ENCODE measurements around the gene MIEF1.

MIEF1 gene

DNA sequence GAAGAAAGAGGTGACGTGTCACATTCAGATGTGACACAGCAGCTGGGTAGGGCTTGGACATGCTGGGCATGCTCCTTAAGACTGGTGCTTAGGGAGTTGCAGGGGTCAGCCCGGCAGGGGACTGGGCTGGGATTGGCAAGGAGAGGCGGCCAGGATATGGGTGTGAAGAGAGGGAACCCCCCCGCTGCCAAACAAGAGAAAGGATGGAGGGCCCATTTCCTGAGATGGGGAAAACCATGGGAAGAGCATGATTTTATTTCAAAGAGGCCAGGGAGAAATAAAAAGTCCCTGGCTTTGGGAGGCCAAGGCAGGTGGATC, 23.5 kb downstream of the MIEF1 start:
- Histone ChIP-seq H3K36me3 (ENCODE audit: insufficient read depth, low read length) (peaks cover 71% of the 10 kb centered on the region), H2AFZ (ENCODE audit: low read length) (no peak overlapping the region), H3K27ac (ENCODE audit: low read depth, low read length, poor library complexity, severe bottlenecking) (peak overlapping the region; percentile 98), H3K9me2 (ENCODE audit: low read depth, low read length) (no peaks in the 10 kb centered on the region), H3K4me1 (ENCODE audit: insufficient read depth, low read length, severe bottlenecking) (peaks cover 71% of the 10 kb centered on the region), H3K4me3 (ENCODE audit: low read depth, low read length, poor library complexity, severe bottlenecking) (no peak overlapping the region), H3F3A (ENCODE audit: insufficient read depth, low read length) (peaks cover 28% of the 10 kb centered on the region), H4K20me1 (ENCODE audit: insufficient read depth, low read length) (no peaks in the 10 kb centered on the region), H3K27me3 (ENCODE audit: insufficient read depth, low read length) (no peaks in the 10 kb centered on the region), H3K4me2 (ENCODE audit: low read length) (0 out of 2 replicates have a peak overlapping the region, but pooled peaks have one; percentile 18), H3K79me2 (ENCODE audit: insufficient read depth, low read length) (peaks cover 12% of the 10 kb centered on the region), H3K9me3 (ENCODE audit: low read length) (no peaks in the 10 kb centered on the region), H3K9ac (ENCODE audit: low read length) (no peak overlapping the region)
- TF ChIP-seq EZH2 (IDR thresholded peaks at IDR 0.05; ENCODE audit: borderline replicate concordance, low read length) = no peak
- TF ChIP-seq, protein P1, sequence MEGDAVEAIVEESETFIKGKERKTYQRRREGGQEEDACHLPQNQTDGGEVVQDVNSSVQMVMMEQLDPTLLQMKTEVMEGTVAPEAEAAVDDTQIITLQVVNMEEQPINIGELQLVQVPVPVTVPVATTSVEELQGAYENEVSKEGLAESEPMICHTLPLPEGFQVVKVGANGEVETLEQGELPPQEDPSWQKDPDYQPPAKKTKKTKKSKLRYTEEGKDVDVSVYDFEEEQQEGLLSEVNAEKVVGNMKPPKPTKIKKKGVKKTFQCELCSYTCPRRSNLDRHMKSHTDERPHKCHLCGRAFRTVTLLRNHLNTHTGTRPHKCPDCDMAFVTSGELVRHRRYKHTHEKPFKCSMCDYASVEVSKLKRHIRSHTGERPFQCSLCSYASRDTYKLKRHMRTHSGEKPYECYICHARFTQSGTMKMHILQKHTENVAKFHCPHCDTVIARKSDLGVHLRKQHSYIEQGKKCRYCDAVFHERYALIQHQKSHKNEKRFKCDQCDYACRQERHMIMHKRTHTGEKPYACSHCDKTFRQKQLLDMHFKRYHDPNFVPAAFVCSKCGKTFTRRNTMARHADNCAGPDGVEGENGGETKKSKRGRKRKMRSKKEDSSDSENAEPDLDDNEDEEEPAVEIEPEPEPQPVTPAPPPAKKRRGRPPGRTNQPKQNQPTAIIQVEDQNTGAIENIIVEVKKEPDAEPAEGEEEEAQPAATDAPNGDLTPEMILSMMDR (IDR thresholded peaks at IDR 0.05; ENCODE audit: low read length) = no peak

- H3K27ac ChIP-seq (ENCODE audit: low read depth, low read length, poor library complexity, severe bottlenecking) = peak overlapping the region; percentile 98
- H3K4me3 ChIP-seq (ENCODE audit: low read depth, low read length, poor library complexity, severe bottlenecking) = no peak overlapping the region
- peaks cover 28% of the 10 kb centered on the region for H3F3A ChIP-seq (ENCODE audit: insufficient read depth, low read length)
- H3K9me2 ChIP-seq (ENCODE audit: low read depth, low read length) = no peaks in the 10 kb centered on the region
- peaks cover 67% of the 10 kb centered on the region for H3K36me3 ChIP-seq (ENCODE audit: insufficient read depth, low read length)
- H3K9ac ChIP-seq (ENCODE audit: low read length) = no peak overlapping the region
- H4K20me1 ChIP-seq (ENCODE audit: insufficient read depth, low read length) = no peaks in the 10 kb centered on the region
- TF ChIP-seq EZH2 (IDR thresholded peaks at IDR 0.05; ENCODE audit: borderline replicate concordance, low read length) = no peak
- TF ChIP-seq, protein P1 (IDR thresholded peaks at IDR 0.05; ENCODE audit: low read length) = no peak
- no peak overlapping the region for H2AFZ ChIP-seq (ENCODE audit: low read length)
- H3K27me3 ChIP-seq (ENCODE audit: insufficient read depth, low read length) = no peaks in the 10 kb centered on the region
- H3K4me2 ChIP-seq (ENCODE audit: low read length) = no peak overlapping the region; the same call in 1 of the 2 replicates
- H3K9me3 ChIP-seq (ENCODE audit: low read length) = no peaks in the 10 kb centered on the region
- H3K79me2 ChIP-seq (ENCODE audit: insufficient read depth, low read length) = peaks cover 9% of the 10 kb centered on the region
- H3K4me1 ChIP-seq (ENCODE audit: insufficient read depth, low read length, severe bottlenecking) = peaks cover 77% of the 10 kb centered on the region
Observed at GRCh38 chr22:39526736-39527171, 24.7 kb downstream of the MIEF1 start.

- Histone ChIP-seq H2AFZ (ENCODE audit: low read length) (no peak overlapping the region), H3K9me2 (ENCODE audit: low read depth, low read length) (no peaks in the 10 kb centered on the region), H3K4me2 (ENCODE audit: low read length) (peak overlapping the region; percentile 77), H3K79me2 (ENCODE audit: insufficient read depth, low read length) (peaks cover 14% of the 10 kb centered on the region), H3K27me3 (ENCODE audit: insufficient read depth, low read length) (no peaks in the 10 kb centered on the region), H3K4me3 (ENCODE audit: low read depth, low read length, poor library complexity, severe bottlenecking) (peak overlapping the region; percentile 58), H3K27ac (ENCODE audit: low read depth, low read length, poor library complexity, severe bottlenecking) (peak overlapping the region; percentile 98), H3K9ac (ENCODE audit: low read length) (peak overlapping the region; percentile 68; the same call in 1 of the 2 replicates), H3K36me3 (ENCODE audit: insufficient read depth, low read length) (peaks cover 65% of the 10 kb centered on the region), H3F3A (ENCODE audit: insufficient read depth, low read length) (peaks cover 28% of the 10 kb centered on the region), H4K20me1 (ENCODE audit: insufficient read depth, low read length) (no peaks in the 10 kb centered on the region), H3K4me1 (ENCODE audit: insufficient read depth, low read length, severe bottlenecking) (peaks cover 73% of the 10 kb centered on the region), H3K9me3 (ENCODE audit: low read length) (no peaks in the 10 kb centered on the region)
- no peak for TF ChIP-seq EZH2 (IDR thresholded peaks at IDR 0.05; ENCODE audit: borderline replicate concordance, low read length)
- TF ChIP-seq, protein P1 (IDR thresholded peaks at IDR 0.05; ENCODE audit: low read length) = no peak
Observed at GRCh38 chr22:39527481-39527961, 25.4 kb downstream of the MIEF1 start.

Data from OCI-LY1 (cell line).